ENCODE results near the gene NUDCD2. TPM values are rescaled to one million over a fixed set of nuclear protein-coding genes. Genes with fewer than 3 reads are reported as not detected.

NUDCD2 gene
- total RNA-seq, 2 experiments from 2014 or later: 55.5 to 62.7 TPM

- H3K4me3 Mint-ChIP-seq: peak overlapping the region; percentile 99
- H3K27me3 Mint-ChIP-seq: no peaks in the 10 kb centered on the region
- intact Hi-C loops (cut with micrococcal nuclease): no loop called here
- peak; percentile 65 for DNase-seq
- POLR2A ChIA-PET: interaction anchor here (0.8 to 11.8 kb wide), 4 partner anchors 25 to 868 kb away, joined by 3 to 168 read pairs (median 3); partner anchors contain the start of genes HMMR and NUDCD2
- H3K36me3 Mint-ChIP-seq (ENCODE audit: low read depth): peaks cover 5% of the 10 kb centered on the region
- H3K27ac Mint-ChIP-seq: peak overlapping the region; percentile 99
- TF ChIP-seq, protein P1, sequence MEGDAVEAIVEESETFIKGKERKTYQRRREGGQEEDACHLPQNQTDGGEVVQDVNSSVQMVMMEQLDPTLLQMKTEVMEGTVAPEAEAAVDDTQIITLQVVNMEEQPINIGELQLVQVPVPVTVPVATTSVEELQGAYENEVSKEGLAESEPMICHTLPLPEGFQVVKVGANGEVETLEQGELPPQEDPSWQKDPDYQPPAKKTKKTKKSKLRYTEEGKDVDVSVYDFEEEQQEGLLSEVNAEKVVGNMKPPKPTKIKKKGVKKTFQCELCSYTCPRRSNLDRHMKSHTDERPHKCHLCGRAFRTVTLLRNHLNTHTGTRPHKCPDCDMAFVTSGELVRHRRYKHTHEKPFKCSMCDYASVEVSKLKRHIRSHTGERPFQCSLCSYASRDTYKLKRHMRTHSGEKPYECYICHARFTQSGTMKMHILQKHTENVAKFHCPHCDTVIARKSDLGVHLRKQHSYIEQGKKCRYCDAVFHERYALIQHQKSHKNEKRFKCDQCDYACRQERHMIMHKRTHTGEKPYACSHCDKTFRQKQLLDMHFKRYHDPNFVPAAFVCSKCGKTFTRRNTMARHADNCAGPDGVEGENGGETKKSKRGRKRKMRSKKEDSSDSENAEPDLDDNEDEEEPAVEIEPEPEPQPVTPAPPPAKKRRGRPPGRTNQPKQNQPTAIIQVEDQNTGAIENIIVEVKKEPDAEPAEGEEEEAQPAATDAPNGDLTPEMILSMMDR (IDR thresholded peaks at IDR 0.05): peak; percentile 10
- no peaks in the 10 kb centered on the region for H3K9me3 Mint-ChIP-seq
- CTCF ChIA-PET: interaction anchor here (1.0 to 3.4 kb wide), 4 partner anchors 14 to 65 kb away, joined by 3 to 24 read pairs (median 3); partner anchors contain the start of genes HMMR and NUDCD2
- H3K4me1 Mint-ChIP-seq (ENCODE audit: low read depth): peaks cover 23% of the 10 kb centered on the region
- ATAC-seq: no peak
Observed at GRCh38 chr5:163503106-163504078, 43.5 kb upstream of the NUDCD2 start.

DNA sequence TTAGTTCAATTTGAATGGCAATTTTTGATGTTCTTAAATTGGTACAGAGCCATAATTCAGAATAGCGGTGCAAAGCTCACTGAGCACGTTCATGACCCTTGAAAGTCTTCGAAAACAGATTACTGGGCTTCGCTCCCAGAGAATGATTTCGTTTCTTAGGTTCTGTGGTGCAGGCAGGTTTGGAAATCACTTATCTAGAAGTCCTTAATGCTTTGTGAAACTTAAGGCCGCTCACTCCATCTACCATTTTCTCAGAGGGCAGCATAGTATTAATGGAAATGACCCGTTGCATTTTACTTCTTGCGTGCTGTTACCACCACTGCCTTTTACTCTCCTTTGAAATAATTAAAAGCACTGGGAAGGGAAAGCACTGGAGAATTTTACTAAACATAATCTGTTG, 42.6 kb upstream of the NUDCD2 start:
- peaks cover 5% of the 10 kb centered on the region for H3K36me3 Mint-ChIP-seq (ENCODE audit: low read depth)
- TF ChIP-seq, protein P1 (IDR thresholded peaks at IDR 0.05): no peak
- ATAC-seq (no peak), DNase-seq (no peak)
- ChIA-PET POLR2A (interaction anchor here (0.7 to 11.8 kb wide), 4 partner anchors 24 to 65 kb away, joined by 3 to 168 read pairs (median 3); partner anchors contain the start of genes HMMR and NUDCD2), CTCF (interaction anchor here (1.0 to 3.4 kb wide), 4 partner anchors 13 to 65 kb away, joined by 3 to 24 read pairs (median 3); partner anchors contain the start of genes HMMR and NUDCD2)
- H3K9me3 Mint-ChIP-seq: no peaks in the 10 kb centered on the region
- no peaks in the 10 kb centered on the region for H3K27me3 Mint-ChIP-seq
- H3K4me1 Mint-ChIP-seq (ENCODE audit: low read depth): peaks cover 15% of the 10 kb centered on the region
- H3K27ac Mint-ChIP-seq: peak overlapping the region; percentile 99
- H3K4me3 Mint-ChIP-seq: peak overlapping the region; percentile 99
- intact Hi-C loops (cut with micrococcal nuclease): no loop called here

DNA sequence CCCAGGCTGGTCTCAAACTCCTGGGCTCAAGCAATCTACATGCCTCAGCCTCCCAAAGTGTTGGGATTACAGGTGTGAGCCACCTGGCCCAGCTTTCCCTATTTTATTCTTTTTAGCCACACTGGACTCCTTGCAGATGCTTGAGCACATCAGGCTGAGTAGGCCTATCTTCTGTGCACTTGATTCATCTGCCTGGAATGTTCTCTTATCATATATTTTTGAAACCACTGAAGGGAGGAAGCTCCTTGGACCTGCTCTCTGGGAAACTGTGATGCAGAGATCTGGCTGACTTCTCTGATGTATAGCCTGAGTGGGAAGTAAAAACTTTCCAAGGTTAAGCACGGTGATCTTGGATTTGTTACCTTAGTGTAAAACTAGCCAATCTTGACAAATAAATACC, 39.0 kb upstream of the NUDCD2 start:
- POLR2A ChIA-PET: interaction anchor here (1.1 kb wide), 1 partner anchor 34 kb away, joined by 3 read pairs; no protein-coding TSS in a partner anchor
- H3K4me1 Mint-ChIP-seq (ENCODE audit: low read depth): peaks cover 11% of the 10 kb centered on the region
- CTCF ChIA-PET: interaction anchor here (1.4 to 1.7 kb wide), 2 partner anchors 10 to 36 kb away, joined by 3 read pairs; no protein-coding TSS in a partner anchor
- DNase-seq (no peak), ATAC-seq (no peak)
- no peak overlapping the region for H3K27ac Mint-ChIP-seq
- H3K36me3 Mint-ChIP-seq (ENCODE audit: low read depth): no peaks in the 10 kb centered on the region
- no peaks in the 10 kb centered on the region for H3K27me3 Mint-ChIP-seq
- no peaks in the 10 kb centered on the region for H3K9me3 Mint-ChIP-seq
- no peak overlapping the region for H3K4me3 Mint-ChIP-seq
- TF ChIP-seq, protein P1 (IDR thresholded peaks at IDR 0.05): no peak
- intact Hi-C loops (cut with micrococcal nuclease): no loop called here

DNA sequence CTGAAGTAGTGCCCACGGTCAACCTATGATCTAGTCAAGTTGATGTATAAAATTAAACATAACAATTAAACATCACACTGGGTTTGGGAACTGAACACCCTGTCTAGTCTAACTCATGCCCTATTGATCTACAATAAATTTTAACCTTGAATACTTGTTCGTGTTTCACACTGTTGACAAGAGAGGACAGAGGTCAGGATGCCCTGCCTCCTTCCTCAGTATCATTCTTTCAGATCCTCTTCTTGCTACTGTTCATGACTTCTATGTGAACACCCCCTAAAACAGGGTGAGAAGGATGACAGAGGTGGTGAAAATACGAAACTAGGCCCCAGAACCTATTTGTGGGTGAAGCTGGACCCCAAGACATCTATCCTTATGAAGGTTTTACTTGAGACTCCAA, 37.4 kb upstream of the NUDCD2 start:
- no peaks in the 10 kb centered on the region for H3K27me3 Mint-ChIP-seq
- no peaks in the 10 kb centered on the region for H3K9me3 Mint-ChIP-seq
- ATAC-seq: no peak
- TF ChIP-seq, protein P1 (IDR thresholded peaks at IDR 0.05): no peak
- intact Hi-C loops (cut with micrococcal nuclease): no loop called here
- ChIA-PET CTCF (interaction anchor here (0.9 to 1.3 kb wide), 2 partner anchors 8 to 29 kb away, joined by 3 read pairs; partner anchors contain the start of gene MAT2B), POLR2A (no interaction called here)
- no peak for DNase-seq
- no peak overlapping the region for H3K27ac Mint-ChIP-seq
- peaks cover 4% of the 10 kb centered on the region for H3K36me3 Mint-ChIP-seq (ENCODE audit: low read depth)
- H3K4me3 Mint-ChIP-seq: no peak overlapping the region
- H3K4me1 Mint-ChIP-seq (ENCODE audit: low read depth): peaks cover 3% of the 10 kb centered on the region
